ENCODE results near the gene RNF187. TPM values are rescaled to one million over a fixed set of nuclear protein-coding genes. Genes with fewer than 3 reads are reported as not detected.

The RNF187 gene
- total and polyA plus RNA-seq, 2 of the 4 experiments (the other 2 are of a cell fraction), result 14.0 to 55.4 TPM

- in situ Hi-C loops (cut with MboI; ENCODE audit: low sequenced_read_pairs) (no loop called here), dilution Hi-C loops (cut with HindIII; ENCODE audit: low sequenced_read_pairs, unreplicated experiment) (no loop called here), intact Hi-C loops (cut with micrococcal nuclease) (no loop called here)
- Histone ChIP-seq H2BK5ac (ENCODE audit: low read depth, low read length, poor library complexity, severe bottlenecking) (no peak overlapping the region), H2BK20ac (ENCODE audit: low read depth, low read length) (no peak overlapping the region), H3K4me3 (ENCODE audit: insufficient read depth, low read depth, low read length) (no peak overlapping the region), H3K27ac (ENCODE audit: insufficient read depth, low read length) (no peak overlapping the region), H4K91ac (ENCODE audit: insufficient read depth, low read depth, low read length) (no peak overlapping the region), H2AK9ac (replicated peaks; ENCODE audit: low read depth, low read length, poor library complexity) (no peak overlapping the region), H3K9me3 (ENCODE audit: control insufficient read depth, insufficient read depth, low read length) (no peaks in the 10 kb centered on the region), H3K23ac (ENCODE audit: low read depth, low read length) (no peak overlapping the region), H4K8ac (ENCODE audit: low read depth in 2 of 2, low read length in 2 of 2) (no peak overlapping the region), H2AFZ (replicated peaks; ENCODE audit: low read length, poor library complexity) (no peak overlapping the region), H3K4ac (ENCODE audit: low read depth, low read length) (no peak overlapping the region), H3K9ac (ENCODE audit: low read depth, low read length) (no peak overlapping the region), H3K79me1 (ENCODE audit: low read depth in 1 of 2, low read length in 2 of 2) (peaks cover 0 to 10% of the 10 kb centered on the region in 2 experiments; a peak in 2 of 4 replicates), H3K27me3 (ENCODE audit: control insufficient read depth, insufficient read depth, low read length) (peaks cover 12% of the 10 kb centered on the region), H3K36me3 (ENCODE audit: control insufficient read depth, insufficient read depth, low read length) (no peaks in the 10 kb centered on the region), H3K4me1 (ENCODE audit: control insufficient read depth, insufficient read depth, low read length) (peaks cover 2% of the 10 kb centered on the region; the same call in 1 of the 2 replicates), H3K18ac (ENCODE audit: low read depth, low read length) (no peak overlapping the region), H4K20me1 (ENCODE audit: insufficient read depth, low read length) (peaks cover 1% of the 10 kb centered on the region), H3K4me2 (ENCODE audit: low read depth, low read length) (no peak overlapping the region), H4K5ac (ENCODE audit: low read depth, low read length) (no peak overlapping the region), H2AK5ac (ENCODE audit: low read depth, low read length) (no peak overlapping the region), H3K14ac (replicated peaks; ENCODE audit: low read depth, low read length) (no peak overlapping the region), H3K56ac (ENCODE audit: extremely low read depth, insufficient read depth, low read length) (no peak overlapping the region), H2BK15ac (ENCODE audit: low read depth, low read length) (no peak overlapping the region), H3K9me1 (ENCODE audit: insufficient read depth, low read length) (no peaks in the 10 kb centered on the region), H2BK120ac (ENCODE audit: low read depth, low read length) (no peak overlapping the region)
- POLR2A ChIA-PET (ENCODE audit: unreplicated experiment), result no interaction called here
- TF ChIP-seq ELK1 (IDR thresholded peaks at IDR 0.05; ENCODE audit: borderline replicate concordance, low read depth, low read length), result no peak
- no peak for TF ChIP-seq RFX5 (IDR thresholded peaks at IDR 0.05; ENCODE audit: low read depth, low read length)
- no peak for TF ChIP-seq USF2 (IDR thresholded peaks at IDR 0.05; ENCODE audit: low read depth, low read length)
- no peak for TF ChIP-seq RAD21 (IDR thresholded peaks at IDR 0.05; ENCODE audit: low read length)
- DNase-seq (no peak), ATAC-seq (ENCODE audit: low read depth) (no peak)
- no TSS peak for BruUV-seq (replicated peaks)
- WGBS, 2 experiments (ENCODE audit: extremely low coverage in 2 of 2, insufficient read length in 1 of 2), result 67% methylated on average over 1 of the region's 5 CpGs; no CpG with 5 or more reads in 1 of the 2 experiments
- CTCF ChIA-PET, result no interaction called here
Observed at GRCh38 chr1:228462560-228462959, 24.6 kb upstream of the RNF187 start.
